ENCODE data around the gene ACAT2. TPM values are rescaled to one million over a fixed set of nuclear protein-coding genes. Genes with fewer than 3 reads are reported as not detected.
A peak's percentile ranks its signal among the peaks of the same experiment; 100 is the strongest.

The ACAT2 gene
- total and polyA plus RNA-seq, 2 donors (not counting 1 experiment from before 2014, with no cell fraction given) = 6.5 to 31.1 TPM

- Mint-ChIP-seq H3K4me1 (peaks cover 51% of the 10 kb centered on the region), H3K9me3 (ENCODE audit: insufficient read depth) (no peaks in the 10 kb centered on the region), H3K27ac (peak overlapping the region; percentile 92), H3K4me3 (peak overlapping the region; percentile 93), H3K27me3 (no peaks in the 10 kb centered on the region)
- WGBS (ENCODE audit: insufficient coverage) = under 1% methylated on average over 36 of the region's 44 CpGs
- H3K79me2 ChIP-seq (ENCODE audit: control insufficient read depth, insufficient read depth, low read length) = peaks cover 84% of the 10 kb centered on the region
- H3K4me3 ChIP-seq (ENCODE audit: control extremely low read depth in 1 of 5, extremely low read depth in 1 of 5, insufficient read depth in 1 of 5, low read depth in 2 of 5, low read length in 4 of 5) = peak overlapping the region; percentile 79 to 91 (median 86)
- peak overlapping the region; percentile 94 to 97 for H3K27ac ChIP-seq (ENCODE audit: low read length in 2 of 2)
- peak overlapping the region; percentile 86 for H2AFZ ChIP-seq (ENCODE audit: insufficient read depth, low read depth, low read length, poor library complexity, severe bottlenecking)
- ATAC-seq (ENCODE audit: low read depth) (peak; percentile 29), DNase-seq (no peak)
- peaks cover 6 to 13% of the 10 kb centered on the region in 2 experiments for H3K36me3 ChIP-seq (replicated peaks in 1 of 2; ENCODE audit: control extremely low read depth in 1 of 2, control insufficient read depth in 1 of 2, extremely low read depth in 1 of 2, insufficient read depth in 2 of 2, low read length in 1 of 2)
- H3K4me2 ChIP-seq (replicated peaks; ENCODE audit: low read depth, low read length, poor library complexity, severe bottlenecking) = peak overlapping the region; percentile 78
- H3K4me1 ChIP-seq (ENCODE audit: control insufficient read depth in 2 of 2, insufficient read depth in 2 of 2, low read length in 2 of 2) = peaks cover 42 to 48% of the 10 kb centered on the region in 2 donors
- no peaks in the 10 kb centered on the region for H3K9me3 ChIP-seq (ENCODE audit: control extremely low read depth in 1 of 3, control insufficient read depth in 2 of 3, insufficient read depth in 1 of 3, low read length in 2 of 3)
- intact Hi-C loops (cut with micrococcal nuclease) = loop anchor here (1.0 to 2.0 kb wide), 4 partner anchors 34 to 241 kb away; partner anchors contain the start of genes ACAT2, IGF2R, SOD2 and TCP1
- CTCF ChIA-PET = interaction anchor here (1.2 to 4.7 kb wide), 4 partner anchors 10 to 62 kb away, joined by 4 to 32 read pairs (median 6); partner anchors contain the start of genes MRPL18 and SOD2
- POLR2A ChIA-PET = interaction anchor here (2.5 to 4.7 kb wide), 2 partner anchors 33 to 62 kb away, joined by 28 to 58 read pairs; partner anchors contain the start of genes MRPL18, SOD2 and TCP1
- TF ChIP-seq CTCF (IDR thresholded peaks at IDR 0.05) = no peak
- TF ChIP-seq EZH2 (IDR thresholded peaks at IDR 0.05; ENCODE audit: borderline replicate concordance, insufficient read depth, low read depth, low read length, poor library complexity, severe bottlenecking) = no peak
- no peaks in the 10 kb centered on the region for H3K27me3 ChIP-seq (replicated peaks in 1 of 4; ENCODE audit: control extremely low read depth in 1 of 4, control insufficient read depth in 3 of 4, insufficient read depth in 4 of 4, low read length in 3 of 4)
- H4K20me1 ChIP-seq (ENCODE audit: control insufficient read depth, insufficient read depth, low read length, poor library complexity, severe bottlenecking) = peaks cover 35% of the 10 kb centered on the region
- peak overlapping the region; percentile 85 for H3K9ac ChIP-seq (ENCODE audit: low read length)
These were observed 34.0 kb upstream of the ACAT2 start for GRCh38 chr6:159727717-159728445.
